Fibroblast of mammary gland (primary cell): ENCODE results near the gene MTCL1.
A peak's percentile ranks its signal among the peaks of the same experiment; 100 is the strongest.

Source experiments
- DNase-seq: peaks from one replicate; pipeline ENCODE4 v3.0.0-alpha.2; 2010; ENCODE audit warnings: low read depth
- H3K4me3 ChIP-seq: 2 replicates; pipeline ENCODE4 v1.5.1; 2011; ENCODE audit warnings: low read depth, mild to moderate bottlenecking, low read length, moderate library complexity; ENCODE audit not compliant: control insufficient read depth
- CTCF ChIP-seq: conservative IDR thresholded peaks from 2 replicates; pipeline ENCODE4 v1.5.1; 2011; ENCODE audit warnings: low read depth, low read length, inconsistent platforms; ENCODE audit not compliant: control insufficient read depth, insufficient read depth

MTCL1 gene

GRCh38 chr18:8847066-8847755 is 141.9 kb downstream of the MTCL1 start:
- DNase-seq: peak; percentile 80
- no peak for TF ChIP-seq CTCF
- H3K4me3 ChIP-seq: no peak overlapping the region

- TF ChIP-seq CTCF: no peak
- H3K4me3 ChIP-seq: no peak overlapping the region
- peak; percentile 41 for DNase-seq
Observed at GRCh38 chr18:8847900-8848299, 142.5 kb downstream of the MTCL1 start.

GRCh38 chr18:8848541-8848940 is 143.2 kb downstream of the MTCL1 start:
- no peak for TF ChIP-seq CTCF
- no peak overlapping the region for H3K4me3 ChIP-seq
- DNase-seq: no peak

GRCh38 chr18:8849696-8850095 is 144.3 kb downstream of the MTCL1 start:
- no peak for TF ChIP-seq CTCF
- DNase-seq: peak; percentile 30
- no peak overlapping the region for H3K4me3 ChIP-seq

GRCh38 chr18:8851659-8852058 is 146.3 kb downstream of the MTCL1 start:
- no peak overlapping the region for H3K4me3 ChIP-seq
- no peak for TF ChIP-seq CTCF
- DNase-seq: no peak

GRCh38 chr18:8854550-8854949 is 149.2 kb downstream of the MTCL1 start:
- no peak for TF ChIP-seq CTCF
- DNase-seq: no peak

GRCh38 chr18:8854962-8855361 is 149.6 kb downstream of the MTCL1 start:
- no peak for TF ChIP-seq CTCF
- no peak overlapping the region for H3K4me3 ChIP-seq
- DNase-seq: no peak

More at GRCh38 chr18:8854550-8854949, 149.2 kb downstream of the MTCL1 start:
- no peak overlapping the region for H3K4me3 ChIP-seq
